Trophoblast cell (in vitro differentiated cells and primary cell): ENCODE measurements around the gene COL2A1.

Experiments used
- DNase-seq, 2 donors: peaks; one replicate each; pipeline ENCODE4 v3.0.0-alpha.2; 2016
- H2AFZ ChIP-seq: 2 replicates; pipeline ENCODE4 v1.6.1; 2013; ENCODE audit warnings: low read length, moderate library complexity, mild to moderate bottlenecking; ENCODE audit not compliant: insufficient read depth, poor library complexity
- H2AK5ac ChIP-seq: 2 replicates; pipeline ENCODE4 v1.6.1; 2013; ENCODE audit warnings: mild to moderate bottlenecking, low read length
- H2BK120ac ChIP-seq: 2 replicates; pipeline ENCODE4 v1.6.1; 2013; ENCODE audit warnings: low read length, mild to moderate bottlenecking, moderate library complexity; ENCODE audit not compliant: insufficient read depth, poor library complexity
- H2BK12ac ChIP-seq: 2 replicates; pipeline ENCODE4 v1.6.1; 2013; ENCODE audit warnings: mild to moderate bottlenecking, low read length, moderate library complexity
- H2BK5ac ChIP-seq: 2 replicates; pipeline ENCODE4 v1.6.1; 2013; ENCODE audit warnings: low read length, low read depth, moderate library complexity, mild to moderate bottlenecking; ENCODE audit not compliant: poor library complexity
- H3K14ac ChIP-seq: 2 replicates; pipeline ENCODE4 v1.6.1; 2013; ENCODE audit warnings: mild to moderate bottlenecking, low read length
- H3K18ac ChIP-seq: 2 replicates; pipeline ENCODE4 v1.6.1; 2013; ENCODE audit warnings: mild to moderate bottlenecking, low read length
- H3K23ac ChIP-seq: 2 replicates; pipeline ENCODE4 v1.6.1; 2013; ENCODE audit warnings: low read length
- H3K27ac ChIP-seq: 2 replicates; pipeline ENCODE4 v1.5.1; 2013; ENCODE audit warnings: low read depth, mild to moderate bottlenecking, inconsistent platforms, low read length, moderate library complexity
- H3K27me3 ChIP-seq: 2 replicates; pipeline ENCODE4 v1.6.1; 2013; ENCODE audit warnings: inconsistent platforms, mild to moderate bottlenecking, low read length, moderate library complexity; ENCODE audit not compliant: insufficient read depth
- H3K36me3 ChIP-seq, 2 experiments: 1 replicate in 1 of 2; 2 replicates in 1 of 2; pipeline ENCODE4 v1.6.1; 2013; ENCODE audit warnings: low read length in 2 of 2, mild to moderate bottlenecking in 2 of 2, moderate library complexity in 1 of 2; ENCODE audit not compliant: insufficient read depth in 2 of 2, control insufficient read depth in 1 of 2
- H3K4ac ChIP-seq: 2 replicates; pipeline ENCODE4 v1.6.1; 2013; ENCODE audit warnings: low read depth, mild to moderate bottlenecking, low read length, moderate library complexity
- H3K4me1 ChIP-seq, 2 experiments: 1 replicate in 1 of 2; 2 replicates in 1 of 2; pipeline ENCODE4 v1.6.1; 2013; ENCODE audit warnings: low read length in 2 of 2, mild to moderate bottlenecking in 2 of 2, moderate library complexity in 1 of 2; ENCODE audit not compliant: insufficient read depth in 2 of 2, control insufficient read depth in 1 of 2
- H3K4me2 ChIP-seq: 2 replicates; pipeline ENCODE4 v1.6.1; 2013; ENCODE audit warnings: inconsistent platforms, mild to moderate bottlenecking, low read length, moderate library complexity
- H3K4me3 ChIP-seq: 2 replicates; pipeline ENCODE4 v1.5.1; 2013; ENCODE audit warnings: mild to moderate bottlenecking, low read depth, low read length, inconsistent platforms
- H3K79me1 ChIP-seq: one replicate; pipeline ENCODE4 v1.6.1; 2013; ENCODE audit warnings: low read length
- H3K79me2 ChIP-seq: 2 replicates; pipeline ENCODE4 v1.6.1; 2013; ENCODE audit warnings: low read length, mild to moderate bottlenecking; ENCODE audit not compliant: control insufficient read depth, insufficient read depth, poor library complexity
- H3K9ac ChIP-seq: 2 replicates; pipeline ENCODE4 v1.6.1; 2013; ENCODE audit warnings: mild to moderate bottlenecking, low read length
- H3K9me3 ChIP-seq: 2 replicates; pipeline ENCODE4 v1.6.1; 2013; ENCODE audit warnings: low read depth, mild to moderate bottlenecking, control low read depth, inconsistent platforms, low read length; ENCODE audit not compliant: insufficient read depth
- H4K12ac ChIP-seq: 2 replicates; pipeline ENCODE4 v1.6.1; 2013; ENCODE audit warnings: low read depth, mild to moderate bottlenecking, low read length, moderate library complexity
- H4K8ac ChIP-seq: 2 replicates; pipeline ENCODE4 v1.6.1; 2013; ENCODE audit warnings: low read depth, mild to moderate bottlenecking, low read length, moderate library complexity
- H4K91ac ChIP-seq: one replicate; pipeline ENCODE4 v1.6.1; 2013; ENCODE audit warnings: low read depth, mild to moderate bottlenecking, low read length, moderate library complexity
- WGBS: extraction: QIAGEN DNeasy Blood & Tissue Kit; methylation state at CpG from one replicate; pipeline ENCODE4 v1.1.7; 2013; ENCODE audit warnings: missing lambda C conversion rate; ENCODE audit not compliant: insufficient read length, insufficient coverage; ENCODE audit errors: extremely low coverage; 5-methylcytosine and 5-hydroxymethylcytosine counted together

COL2A1 gene

GRCh38 chr12:48002773-48003218 lies 1.5 kb downstream of the COL2A1 start:
- Histone ChIP-seq H3K27me3 (peaks cover 39% of the 10 kb centered on the region), H3K4me1 (peaks cover 21 to 40% of the 10 kb centered on the region in 2 experiments), H3K27ac (peak overlapping the region; percentile 32), H3K14ac (no peak overlapping the region), H2AK5ac (no peak overlapping the region), H3K79me2 (no peaks in the 10 kb centered on the region), H3K79me1 (peaks cover 30% of the 10 kb centered on the region), H3K9ac (no peak overlapping the region), H2BK12ac (no peak overlapping the region), H4K12ac (no peak overlapping the region), H2BK120ac (peak overlapping the region; percentile 41), H3K4me2 (peak overlapping the region; percentile 89), H3K18ac (no peak overlapping the region), H3K36me3 (peaks cover 4 to 5% of the 10 kb centered on the region in 2 experiments), H4K8ac (no peak overlapping the region), H4K91ac (no peak overlapping the region), H3K9me3 (no peaks in the 10 kb centered on the region), H2AFZ (peak overlapping the region; percentile 13), H3K4me3 (peak overlapping the region; percentile 45), H3K4ac (no peak overlapping the region), H3K23ac (no peak overlapping the region), H2BK5ac (no peak overlapping the region)
- peak; percentile 25 to 59 for DNase-seq
- WGBS, result no CpG with 5 or more reads among the region's 26 CpGs

GRCh38 chr12:48002414-48002730 lies 1.9 kb downstream of the COL2A1 start:
- no peak overlapping the region for H3K18ac ChIP-seq
- no peak overlapping the region for H3K27ac ChIP-seq
- DNase-seq, result peak in 1 of 2 donors; percentile 25
- H3K9ac ChIP-seq, result no peak overlapping the region
- no peak overlapping the region for H3K4ac ChIP-seq
- H3K4me2 ChIP-seq, result peak overlapping the region; percentile 89
- no peak overlapping the region for H2AFZ ChIP-seq
- H2BK120ac ChIP-seq, result peak overlapping the region; percentile 41
- no peaks in the 10 kb centered on the region for H3K79me2 ChIP-seq
- H3K36me3 ChIP-seq, result peaks cover 8% of the 10 kb centered on the region in 2 experiments
- H2AK5ac ChIP-seq, result no peak overlapping the region
- H3K79me1 ChIP-seq, result peaks cover 32% of the 10 kb centered on the region
- no peak overlapping the region for H2BK5ac ChIP-seq
- no peak overlapping the region for H3K14ac ChIP-seq
- no peak overlapping the region for H3K23ac ChIP-seq
- H4K12ac ChIP-seq, result no peak overlapping the region
- peak overlapping the region; percentile 63 for H4K91ac ChIP-seq
- H3K4me1 ChIP-seq, result peaks cover 25 to 44% of the 10 kb centered on the region in 2 experiments
- peak overlapping the region; percentile 52 for H3K4me3 ChIP-seq
- H4K8ac ChIP-seq, result peak overlapping the region; percentile 10
- H3K9me3 ChIP-seq, result no peaks in the 10 kb centered on the region
- H2BK12ac ChIP-seq, result no peak overlapping the region
- no CpG with 5 or more reads among the region's 13 CpGs for WGBS
- H3K27me3 ChIP-seq, result peaks cover 39% of the 10 kb centered on the region

- Histone ChIP-seq H3K4ac (no peak overlapping the region), H3K23ac (no peak overlapping the region), H4K8ac (peak overlapping the region; percentile 10), H4K12ac (no peak overlapping the region), H2AK5ac (no peak overlapping the region), H2BK5ac (peak overlapping the region; percentile 7), H3K4me1 (peaks cover 26 to 47% of the 10 kb centered on the region in 2 experiments), H4K91ac (peak overlapping the region; percentile 63), H3K79me1 (peaks cover 32% of the 10 kb centered on the region), H3K79me2 (no peaks in the 10 kb centered on the region), H2BK12ac (peak overlapping the region; percentile 40), H3K14ac (no peak overlapping the region), H3K27ac (peak overlapping the region; percentile 31), H2BK120ac (peak overlapping the region; percentile 18), H3K4me3 (peak overlapping the region; percentile 59), H3K18ac (peak overlapping the region; percentile 27), H3K4me2 (peak overlapping the region; percentile 89), H3K9ac (peak overlapping the region; percentile 37), H3K27me3 (peaks cover 39% of the 10 kb centered on the region), H2AFZ (peak overlapping the region; percentile 32), H3K36me3 (peaks cover 8 to 10% of the 10 kb centered on the region in 2 experiments), H3K9me3 (no peaks in the 10 kb centered on the region)
- no CpG with 5 or more reads among the region's 57 CpGs for whole genome bisulfite sequencing
- DNase-seq, result peak; percentile 69 to 74
Measured at GRCh38 chr12:48001505-48002413, 2.5 kb downstream of the COL2A1 start.

- Histone ChIP-seq H3K27me3 (peaks cover 38% of the 10 kb centered on the region), H3K27ac (peak overlapping the region; percentile 31), H3K9ac (peak overlapping the region; percentile 18), H4K8ac (no peak overlapping the region), H2BK120ac (peak overlapping the region; percentile 18), H3K4me1 (peaks cover 26 to 47% of the 10 kb centered on the region in 2 experiments), H3K9me3 (no peaks in the 10 kb centered on the region), H4K91ac (no peak overlapping the region), H3K4ac (no peak overlapping the region), H3K23ac (no peak overlapping the region), H3K79me2 (no peaks in the 10 kb centered on the region), H2AK5ac (no peak overlapping the region), H3K18ac (peak overlapping the region; percentile 27), H2AFZ (no peak overlapping the region), H2BK5ac (peak overlapping the region; percentile 8), H3K4me2 (peak overlapping the region; percentile 89), H3K14ac (no peak overlapping the region), H3K79me1 (peaks cover 32% of the 10 kb centered on the region), H2BK12ac (peak overlapping the region; percentile 40), H3K4me3 (peak overlapping the region; percentile 50), H3K36me3 (peaks cover 9 to 15% of the 10 kb centered on the region in 2 experiments), H4K12ac (no peak overlapping the region)
- WGBS, result no CpG with 5 or more reads among the region's 18 CpGs
- peak; percentile 93 for DNase-seq
Measured at GRCh38 chr12:48000878-48001504, 3.3 kb downstream of the COL2A1 start.
